ENCODE results near the gene OGDHL. TPM values are rescaled to one million over a fixed set of nuclear protein-coding genes. Genes with fewer than 3 reads are reported as not detected.
"Not testable (repeated sequence)": the region's sequence is repeated elsewhere in the genome, so short reads cannot be mapped to it uniquely, and the experiment has no call there.

The OGDHL gene
- total and polyA plus RNA-seq, 3 experiments from 2014 or later: 0.55 to 0.70 TPM; not detected in 1

GRCh38 chr10:49735161-49735560 lies 27.0 kb downstream of the OGDHL start:
- peaks cover 0 to 2% of the 10 kb centered on the region in 2 donors for H3K27me3 Mint-ChIP-seq
- CTCF ChIA-PET: no interaction called here
- H3K27ac Mint-ChIP-seq: no peak overlapping the region
- Histone ChIP-seq H3K36me3 (ENCODE audit: insufficient read depth, low read length) (no peaks in the 10 kb centered on the region), H3K9me3 (ENCODE audit: low read length) (no peaks in the 10 kb centered on the region), H3K27ac (ENCODE audit: low read depth, low read length) (no peak overlapping the region), H3K4me3 (ENCODE audit: low read length) (no peak overlapping the region), H3K4me1 (ENCODE audit: insufficient read depth, low read length) (no peaks in the 10 kb centered on the region), H3K27me3 (ENCODE audit: insufficient read depth, low read length, poor library complexity, severe bottlenecking) (no peaks in the 10 kb centered on the region)
- H3K4me3 Mint-ChIP-seq: no peak overlapping the region
- POLR2A ChIA-PET: no interaction called here
- H3K36me3 Mint-ChIP-seq: no peaks in the 10 kb centered on the region
- no peaks in the 10 kb centered on the region for H3K4me1 Mint-ChIP-seq
- H3K9me3 Mint-ChIP-seq: no peaks in the 10 kb centered on the region
- no peak for DNase-seq

- Histone ChIP-seq H3K27ac (ENCODE audit: low read depth, low read length) (no peak overlapping the region), H3K9me3 (ENCODE audit: low read length) (no peaks in the 10 kb centered on the region), H3K4me1 (ENCODE audit: insufficient read depth, low read length) (no peaks in the 10 kb centered on the region), H3K27me3 (ENCODE audit: insufficient read depth, low read length, poor library complexity, severe bottlenecking) (no peaks in the 10 kb centered on the region), H3K36me3 (ENCODE audit: insufficient read depth, low read length) (no peaks in the 10 kb centered on the region), H3K4me3 (ENCODE audit: low read length) (no peak overlapping the region)
- ChIA-PET POLR2A (no interaction called here), CTCF (no interaction called here)
- H3K9me3 Mint-ChIP-seq: no peaks in the 10 kb centered on the region
- no peaks in the 10 kb centered on the region for H3K4me1 Mint-ChIP-seq
- H3K36me3 Mint-ChIP-seq: no peaks in the 10 kb centered on the region
- no peak for DNase-seq
- no peak overlapping the region for H3K27ac Mint-ChIP-seq
- peaks cover 0 to 2% of the 10 kb centered on the region in 2 donors for H3K27me3 Mint-ChIP-seq
- H3K4me3 Mint-ChIP-seq: no peak overlapping the region
Measured at GRCh38 chr10:49734676-49735075, 27.4 kb downstream of the OGDHL start.

GRCh38 chr10:49733866-49734265 lies 28.3 kb downstream of the OGDHL start:
- no peak for DNase-seq

GRCh38 chr10:49726593-49726992 lies 35.5 kb downstream of the OGDHL start:
- Mint-ChIP-seq H3K27me3 (peaks cover 3 to 6% of the 10 kb centered on the region in 2 donors), H3K4me3 (no peak overlapping the region), H3K36me3 (no peaks in the 10 kb centered on the region), H3K27ac (no peak overlapping the region), H3K9me3 (peaks cover 12 to 29% (median 20%) of the 10 kb centered on the region in 5 donors), H3K4me1 (no peaks in the 10 kb centered on the region)
- no peaks in the 10 kb centered on the region for H3K9me3 ChIP-seq (ENCODE audit: low read length)
- no peaks in the 10 kb centered on the region for H3K27me3 ChIP-seq (ENCODE audit: insufficient read depth, low read length, poor library complexity, severe bottlenecking)
- no peak overlapping the region for H3K27ac ChIP-seq (ENCODE audit: low read depth, low read length)
- CTCF ChIA-PET: no interaction called here
- H3K36me3 ChIP-seq (ENCODE audit: insufficient read depth, low read length): no peaks in the 10 kb centered on the region
- POLR2A ChIA-PET: no interaction called here
- no peaks in the 10 kb centered on the region for H3K4me1 ChIP-seq (ENCODE audit: insufficient read depth, low read length)
- DNase-seq: no peak
- H3K4me3 ChIP-seq (ENCODE audit: low read length): no peak overlapping the region

More at GRCh38 chr10:49733866-49734265, 28.3 kb downstream of the OGDHL start:
- H3K4me1 Mint-ChIP-seq: no peaks in the 10 kb centered on the region
- Histone ChIP-seq H3K36me3 (ENCODE audit: insufficient read depth, low read length) (no peaks in the 10 kb centered on the region), H3K4me1 (ENCODE audit: insufficient read depth, low read length) (no peaks in the 10 kb centered on the region), H3K27me3 (ENCODE audit: insufficient read depth, low read length, poor library complexity, severe bottlenecking) (no peaks in the 10 kb centered on the region), H3K4me3 (ENCODE audit: low read length) (no peak overlapping the region), H3K27ac (ENCODE audit: low read depth, low read length) (no peak overlapping the region), H3K9me3 (ENCODE audit: low read length) (no peaks in the 10 kb centered on the region)
- ChIA-PET POLR2A (no interaction called here), CTCF (no interaction called here)
- peaks cover 0 to 4% (median 0%) of the 10 kb centered on the region in 5 donors for H3K9me3 Mint-ChIP-seq
- no peak overlapping the region for H3K27ac Mint-ChIP-seq
- no peaks in the 10 kb centered on the region for H3K36me3 Mint-ChIP-seq
- H3K4me3 Mint-ChIP-seq: no peak overlapping the region
- peaks cover 2 to 3% of the 10 kb centered on the region in 2 donors for H3K27me3 Mint-ChIP-seq

- H3K4me3 ChIP-seq (ENCODE audit: low read length); POLR2A ChIA-PET; H3K27ac ChIP-seq (ENCODE audit: low read depth, low read length); H3K4me1 Mint-ChIP-seq; H3K36me3 Mint-ChIP-seq; DNase-seq; H3K27ac Mint-ChIP-seq; CTCF ChIA-PET; H3K4me3 Mint-ChIP-seq; H3K36me3 ChIP-seq (ENCODE audit: insufficient read depth, low read length); H3K27me3 ChIP-seq (ENCODE audit: insufficient read depth, low read length, poor library complexity, severe bottlenecking); H3K9me3 ChIP-seq (ENCODE audit: low read length); H3K4me1 ChIP-seq (ENCODE audit: insufficient read depth, low read length): not testable (repeated sequence)
- Mint-ChIP-seq H3K27me3 (peaks cover 6 to 11% of the 10 kb centered on the region in 2 donors), H3K9me3 (peaks cover 0 to 10% (median 0%) of the 10 kb centered on the region in 5 donors)
Measured at GRCh38 chr10:49715157-49715556, 47.0 kb downstream of the OGDHL start.

- Mint-ChIP-seq H3K36me3 (no peaks in the 10 kb centered on the region), H3K27ac (peak overlapping the region in 1 of 8 donors; percentile 18), H3K4me1 (no peaks in the 10 kb centered on the region), H3K27me3 (peaks cover 12 to 18% of the 10 kb centered on the region in 2 donors), H3K4me3 (no peak overlapping the region), H3K9me3 (peaks cover 0 to 6% (median 0%) of the 10 kb centered on the region in 5 donors)
- no peaks in the 10 kb centered on the region for H3K36me3 ChIP-seq (ENCODE audit: insufficient read depth, low read length)
- CTCF ChIA-PET: no interaction called here
- DNase-seq: no peak
- H3K9me3 ChIP-seq (ENCODE audit: low read length): no peaks in the 10 kb centered on the region
- H3K27ac ChIP-seq (ENCODE audit: low read depth, low read length): no peak overlapping the region
- POLR2A ChIA-PET: no interaction called here
- no peaks in the 10 kb centered on the region for H3K27me3 ChIP-seq (ENCODE audit: insufficient read depth, low read length, poor library complexity, severe bottlenecking)
- no peaks in the 10 kb centered on the region for H3K4me1 ChIP-seq (ENCODE audit: insufficient read depth, low read length)
- H3K4me3 ChIP-seq (ENCODE audit: low read length): no peak overlapping the region
Measured at GRCh38 chr10:49713266-49713665, 48.9 kb downstream of the OGDHL start.

GRCh38 chr10:49711481-49711880 lies 50.6 kb downstream of the OGDHL start:
- Histone ChIP-seq H3K27me3 (ENCODE audit: insufficient read depth, low read length, poor library complexity, severe bottlenecking) (no peaks in the 10 kb centered on the region), H3K27ac (ENCODE audit: low read depth, low read length) (no peak overlapping the region), H3K4me3 (ENCODE audit: low read length) (no peak overlapping the region), H3K9me3 (ENCODE audit: low read length) (no peaks in the 10 kb centered on the region), H3K4me1 (ENCODE audit: insufficient read depth, low read length) (no peaks in the 10 kb centered on the region), H3K36me3 (ENCODE audit: insufficient read depth, low read length) (no peaks in the 10 kb centered on the region)
- no peaks in the 10 kb centered on the region for H3K36me3 Mint-ChIP-seq
- CTCF ChIA-PET: no interaction called here
- POLR2A ChIA-PET: no interaction called here
- no peak for DNase-seq
- peaks cover 12 to 18% of the 10 kb centered on the region in 2 donors for H3K27me3 Mint-ChIP-seq
- H3K27ac Mint-ChIP-seq: no peak overlapping the region
- no peak overlapping the region for H3K4me3 Mint-ChIP-seq
- no peaks in the 10 kb centered on the region for H3K4me1 Mint-ChIP-seq
- H3K9me3 Mint-ChIP-seq: peaks cover 0 to 4% (median 0%) of the 10 kb centered on the region in 5 donors

- Mint-ChIP-seq H3K27ac (no peak overlapping the region), H3K4me1 (no peaks in the 10 kb centered on the region), H3K9me3 (peaks cover 0 to under 1% (median 0%) of the 10 kb centered on the region in 5 donors), H3K4me3 (no peak overlapping the region), H3K36me3 (no peaks in the 10 kb centered on the region), H3K27me3 (peaks cover 12 to 18% of the 10 kb centered on the region in 2 donors)
- DNase-seq: no peak
- H3K4me3 ChIP-seq (ENCODE audit: low read length): no peak overlapping the region
- H3K27ac ChIP-seq (ENCODE audit: low read depth, low read length): no peak overlapping the region
- CTCF ChIA-PET: no interaction called here
- no peaks in the 10 kb centered on the region for H3K9me3 ChIP-seq (ENCODE audit: low read length)
- no peaks in the 10 kb centered on the region for H3K36me3 ChIP-seq (ENCODE audit: insufficient read depth, low read length)
- H3K4me1 ChIP-seq (ENCODE audit: insufficient read depth, low read length): no peaks in the 10 kb centered on the region
- POLR2A ChIA-PET: no interaction called here
- H3K27me3 ChIP-seq (ENCODE audit: insufficient read depth, low read length, poor library complexity, severe bottlenecking): no peaks in the 10 kb centered on the region
Measured at GRCh38 chr10:49710966-49711365, 51.2 kb downstream of the OGDHL start.

GRCh38 chr10:49709934-49710333 lies 52.2 kb downstream of the OGDHL start:
- Histone ChIP-seq H3K4me1 (ENCODE audit: insufficient read depth, low read length) (no peaks in the 10 kb centered on the region), H3K4me3 (ENCODE audit: low read length) (no peak overlapping the region), H3K9me3 (ENCODE audit: low read length) (no peaks in the 10 kb centered on the region), H3K27ac (ENCODE audit: low read depth, low read length) (no peak overlapping the region), H3K27me3 (ENCODE audit: insufficient read depth, low read length, poor library complexity, severe bottlenecking) (no peaks in the 10 kb centered on the region), H3K36me3 (ENCODE audit: insufficient read depth, low read length) (no peaks in the 10 kb centered on the region)
- no peak for DNase-seq
- ChIA-PET CTCF (no interaction called here), POLR2A (no interaction called here)
- H3K36me3 Mint-ChIP-seq: no peaks in the 10 kb centered on the region
- peaks cover 12 to 18% of the 10 kb centered on the region in 2 donors for H3K27me3 Mint-ChIP-seq
- no peaks in the 10 kb centered on the region for H3K9me3 Mint-ChIP-seq
- H3K4me3 Mint-ChIP-seq: no peak overlapping the region
- no peaks in the 10 kb centered on the region for H3K4me1 Mint-ChIP-seq
- no peak overlapping the region for H3K27ac Mint-ChIP-seq
